GM12801 (cell line): Measurements from ENCODE around the gene FFAR3.

Source experiments
- CTCF ChIP-seq: IDR thresholded peaks from one replicate; pipeline ENCODE4 v1.5.1; 2011; ENCODE audit warnings: control low read depth; ENCODE audit not compliant: insufficient read length; ENCODE audit errors: extremely low read depth

FFAR3 gene

GRCh38 chr19:35375505-35376307 lies 17.4 kb downstream of the FFAR3 start:
- no peak for TF ChIP-seq CTCF

- no peak for TF ChIP-seq CTCF
Measured at GRCh38 chr19:35377656-35378055, 19.4 kb downstream of the FFAR3 start.

- TF ChIP-seq CTCF: no peak
Measured at GRCh38 chr19:35378356-35378755, 20.1 kb downstream of the FFAR3 start.

- TF ChIP-seq CTCF: no peak
Measured at GRCh38 chr19:35379992-35380391, 21.7 kb downstream of the FFAR3 start.

GRCh38 chr19:35380450-35381124 lies 22.3 kb downstream of the FFAR3 start:
- no peak for TF ChIP-seq CTCF

- TF ChIP-seq CTCF: no peak
Measured at GRCh38 chr19:35381318-35381717, 23.1 kb downstream of the FFAR3 start.

- no peak for TF ChIP-seq CTCF
Measured at GRCh38 chr19:35381926-35382325, 23.7 kb downstream of the FFAR3 start.
